ENCODE measurements around the gene GGCX.
"Not testable (repeated sequence)": the region's sequence is repeated elsewhere in the genome, so short reads cannot be mapped to it uniquely, and the experiment has no call there.

The GGCX gene

GRCh38 chr2:85560812-85561279, 447 bp downstream of the GGCX start:
- no peak for DNase-seq

- not testable (repeated sequence) for DNase-seq
Observed at GRCh38 chr2:85560403-85560726, 928 bp downstream of the GGCX start.

DNA sequence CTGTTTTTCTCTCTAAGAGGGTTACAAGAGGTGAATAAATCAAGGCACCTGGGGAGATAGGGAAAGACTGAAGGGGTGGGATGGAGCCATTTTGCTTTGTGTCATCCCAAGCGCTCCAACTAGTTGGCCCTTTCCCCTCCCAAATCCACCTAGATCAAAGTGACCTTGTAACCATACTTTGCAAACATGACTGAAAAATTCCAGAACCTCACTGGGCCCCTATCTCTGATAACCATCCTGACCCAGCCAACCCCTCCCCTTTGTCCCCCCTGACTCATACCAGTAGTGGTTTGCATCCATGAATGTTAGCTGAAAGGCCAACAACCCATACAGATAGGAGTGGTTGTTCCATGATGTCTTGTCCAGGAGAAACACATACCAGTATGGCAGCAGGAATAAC, 3.1 kb downstream of the GGCX start:
- DNase-seq: no peak

- no peak for DNase-seq
Observed at GRCh38 chr2:85557130-85557529, 4.2 kb downstream of the GGCX start.

DNA sequence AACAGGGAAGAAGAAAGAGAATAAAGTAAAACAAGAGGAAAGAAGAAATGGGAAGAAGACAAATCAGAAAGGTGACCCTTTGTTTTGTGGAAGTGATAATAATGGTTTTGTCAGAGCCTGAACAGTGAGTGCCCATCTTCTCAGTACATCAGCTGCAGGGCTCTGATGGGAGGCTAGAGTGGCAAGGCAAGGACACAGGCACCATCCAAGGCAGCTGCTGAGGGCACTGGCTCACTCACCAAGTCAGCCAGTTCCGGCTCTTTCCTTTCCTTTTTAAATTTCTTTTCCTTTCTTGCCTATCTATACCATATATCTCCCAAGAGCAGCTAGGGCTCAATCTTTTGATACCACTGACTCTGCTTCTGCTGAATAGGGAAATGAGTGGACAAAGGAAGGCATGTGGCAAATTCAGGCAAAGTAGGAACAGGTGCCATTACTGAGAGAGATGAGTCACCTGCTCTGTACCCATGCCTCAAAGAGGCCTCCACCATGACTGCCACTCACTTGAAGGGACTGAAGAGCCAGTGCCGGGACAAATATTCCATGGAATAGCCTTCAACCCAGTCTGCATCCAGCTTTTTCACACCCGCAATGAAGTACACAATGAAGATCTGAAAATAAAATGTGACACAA, 6.2 kb downstream of the GGCX start:
- no peak for DNase-seq

- no peak for DNase-seq
Observed at GRCh38 chr2:85553184-85553583, 8.1 kb downstream of the GGCX start.

GRCh38 chr2:85551698-85552678, 9.3 kb downstream of the GGCX start:
- peak; percentile 59 for DNase-seq

DNA sequence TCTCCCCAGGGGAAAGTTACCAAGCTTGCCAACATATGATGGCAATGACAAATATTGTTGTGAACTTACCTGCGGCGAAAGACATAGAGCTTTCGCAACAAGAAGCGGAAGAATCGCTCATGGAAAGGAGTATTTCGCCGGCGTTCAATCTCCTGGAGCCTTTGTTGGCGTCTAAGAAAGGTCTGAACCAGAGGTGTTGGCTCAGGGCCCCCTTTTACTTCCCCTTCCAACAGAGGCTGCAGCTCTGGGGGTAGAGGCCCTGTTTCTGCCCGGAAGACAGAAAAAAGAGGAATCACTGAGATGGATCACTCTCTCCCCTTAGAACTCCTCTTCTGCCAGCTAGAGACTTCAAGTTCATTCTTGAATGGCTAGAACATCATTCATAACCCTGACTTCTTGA, 10.8 kb downstream of the GGCX start:
- DNase-seq: no peak

DNA sequence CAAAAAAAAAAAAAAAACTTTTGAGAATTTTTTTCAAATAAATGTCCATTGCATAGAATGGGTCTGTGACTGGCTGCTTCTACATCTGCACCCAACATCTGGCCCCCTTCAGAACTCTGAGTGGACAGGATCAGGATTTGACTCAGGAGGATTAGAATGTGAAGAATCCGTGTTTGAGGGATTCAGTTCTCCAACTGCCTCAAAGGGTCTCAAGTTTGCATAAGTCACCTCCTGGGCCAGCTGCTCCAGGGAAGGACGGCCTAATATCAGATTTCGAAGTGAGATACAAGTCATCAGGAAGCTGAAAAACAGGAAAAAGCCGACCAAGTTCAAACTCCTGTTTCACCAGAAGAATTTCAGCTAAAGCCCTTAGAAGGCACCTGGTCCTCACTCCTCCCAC, 11.5 kb downstream of the GGCX start:
- DNase-seq: no peak

DNA sequence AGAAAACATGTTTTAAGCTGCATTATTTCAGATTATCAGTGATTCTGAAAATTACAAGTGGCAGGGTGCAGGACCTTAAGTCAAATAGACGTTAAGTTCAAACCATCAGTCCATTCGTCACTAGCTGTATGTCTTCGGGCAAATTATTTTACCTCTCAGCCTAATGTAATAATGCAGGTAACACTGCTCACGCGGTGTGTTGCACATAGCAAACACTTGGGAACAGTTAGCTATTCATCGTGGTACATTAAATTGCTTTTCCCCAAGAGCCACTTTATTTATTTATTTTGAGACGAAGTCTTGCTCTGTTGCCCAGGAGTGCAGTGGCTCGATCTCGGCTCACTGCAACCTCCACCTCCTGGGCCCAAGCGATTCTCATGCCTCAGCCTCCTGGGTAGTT, 12.2 kb downstream of the GGCX start:
- no peak for DNase-seq

DNA sequence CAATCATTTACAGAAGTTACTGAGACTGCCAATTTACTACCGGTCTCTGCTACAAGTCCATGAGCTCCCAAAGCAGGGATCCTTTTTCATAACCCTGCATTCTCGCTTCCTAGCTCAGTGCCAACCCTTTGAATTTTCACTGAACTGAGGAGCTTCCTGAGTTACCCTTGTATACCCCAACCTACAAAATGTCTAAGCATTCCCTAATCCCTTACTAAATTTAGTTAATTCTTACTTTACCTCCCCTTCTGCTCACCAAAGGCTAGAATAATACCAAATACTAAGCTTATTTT, 12.7 kb downstream of the GGCX start:
- DNase-seq: no peak

- DNase-seq: no peak
Observed at GRCh38 chr2:85547859-85548607, 13.3 kb downstream of the GGCX start.

- DNase-seq: no peak
Observed at GRCh38 chr2:85547089-85547858, 14.0 kb downstream of the GGCX start.

DNA sequence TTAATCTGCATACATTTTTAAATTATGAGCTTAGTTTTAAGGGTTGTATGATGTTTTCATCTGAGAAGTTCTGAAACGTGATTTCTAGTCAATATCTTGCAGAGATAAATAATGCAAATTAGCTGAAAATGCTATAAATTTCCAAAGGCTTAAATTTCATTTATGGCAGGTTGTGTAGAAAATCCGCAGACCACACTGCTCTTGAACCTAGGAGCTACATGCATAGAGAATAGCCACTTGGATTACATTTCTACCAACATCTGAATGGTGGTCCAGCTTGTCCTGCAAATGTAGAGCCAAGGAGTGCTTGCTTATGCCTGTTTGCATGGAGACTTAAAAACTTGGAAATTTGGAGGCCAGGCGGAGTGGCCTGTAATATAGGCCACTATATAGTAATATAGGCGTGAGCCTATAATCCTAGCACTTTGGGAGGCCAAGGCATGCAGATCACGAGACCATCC, 15.5 kb downstream of the GGCX start:
- no peak for DNase-seq

DNA sequence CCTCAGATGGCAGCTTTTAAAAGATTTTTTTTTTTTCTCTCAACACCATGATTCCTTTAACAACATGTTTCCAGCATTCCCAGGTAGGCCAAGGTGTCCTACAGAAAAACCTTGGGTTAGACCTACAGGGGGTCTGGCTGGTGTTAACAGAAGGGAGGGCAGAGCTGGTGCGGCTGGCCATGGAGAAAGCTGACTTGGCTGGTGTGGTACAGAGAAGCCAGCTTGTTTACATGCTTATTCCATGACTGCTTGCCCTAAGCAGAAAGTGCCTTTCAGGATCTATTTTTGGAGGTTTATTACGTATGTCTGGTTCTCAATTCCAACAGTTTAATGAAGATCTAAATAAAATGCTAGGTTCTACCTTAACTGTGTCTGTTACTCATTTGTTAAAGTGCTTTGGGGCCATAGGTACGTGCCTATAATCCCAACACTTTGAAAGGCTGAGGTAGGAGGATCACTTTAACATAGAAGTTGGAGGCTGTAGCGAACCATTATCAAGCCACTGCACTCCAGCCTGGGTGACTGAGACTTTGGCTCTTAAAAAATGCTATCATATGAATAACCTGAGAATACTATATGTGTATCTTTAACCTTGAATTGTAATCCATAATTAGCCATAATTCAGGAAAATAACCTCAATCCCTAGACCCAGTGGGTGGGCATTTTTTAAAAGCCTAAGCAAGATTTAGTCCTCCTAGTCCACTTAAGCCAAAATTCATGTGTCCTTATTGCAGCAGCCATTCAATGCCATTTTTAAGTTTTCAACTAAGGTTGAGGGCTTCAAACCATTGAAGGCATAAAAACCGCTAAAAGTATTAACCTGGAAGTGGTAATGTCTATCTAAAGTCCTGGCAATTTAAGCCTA, 16.1 kb downstream of the GGCX start:
- DNase-seq: not testable (repeated sequence)

- not testable (repeated sequence) for DNase-seq
Observed at GRCh38 chr2:85544254-85544691, 17.0 kb downstream of the GGCX start.

GRCh38 chr2:85542777-85543176, 18.5 kb downstream of the GGCX start:
- no peak for DNase-seq

DNA sequence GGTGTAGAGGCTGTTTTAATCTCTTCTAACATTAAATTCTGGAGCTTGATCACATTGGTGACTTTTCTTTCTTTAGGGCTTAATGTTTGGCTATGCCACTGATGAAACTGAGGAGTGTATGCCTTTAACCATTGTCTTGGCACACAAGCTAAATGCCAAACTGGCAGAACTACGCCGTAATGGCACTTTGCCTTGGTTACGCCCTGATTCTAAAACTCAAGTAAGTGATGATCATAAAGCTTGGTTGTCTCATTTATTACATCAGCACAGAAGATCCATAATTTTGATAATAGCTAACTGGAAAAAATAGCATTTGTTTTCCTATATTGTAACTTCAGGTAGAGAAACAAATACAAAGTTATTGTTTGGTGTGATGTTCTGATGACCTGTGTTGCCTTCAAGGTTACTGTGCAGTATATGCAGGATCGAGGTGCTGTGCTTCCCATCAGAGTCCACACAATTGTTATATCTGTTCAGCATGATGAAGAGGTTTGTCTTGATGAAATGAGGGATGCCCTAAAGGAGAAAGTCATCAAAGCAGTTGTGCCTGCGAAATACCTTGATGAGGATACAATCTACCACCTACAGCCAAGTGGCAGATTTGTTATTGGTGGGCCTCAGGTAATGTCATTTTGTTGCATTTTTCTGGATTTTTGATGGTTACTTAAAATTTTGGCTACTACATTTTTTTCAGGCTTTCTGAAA, 19.4 kb downstream of the GGCX start:
- DNase-seq: no peak

GRCh38 chr2:85541262-85541661, 20.0 kb downstream of the GGCX start:
- no peak for DNase-seq

DNA sequence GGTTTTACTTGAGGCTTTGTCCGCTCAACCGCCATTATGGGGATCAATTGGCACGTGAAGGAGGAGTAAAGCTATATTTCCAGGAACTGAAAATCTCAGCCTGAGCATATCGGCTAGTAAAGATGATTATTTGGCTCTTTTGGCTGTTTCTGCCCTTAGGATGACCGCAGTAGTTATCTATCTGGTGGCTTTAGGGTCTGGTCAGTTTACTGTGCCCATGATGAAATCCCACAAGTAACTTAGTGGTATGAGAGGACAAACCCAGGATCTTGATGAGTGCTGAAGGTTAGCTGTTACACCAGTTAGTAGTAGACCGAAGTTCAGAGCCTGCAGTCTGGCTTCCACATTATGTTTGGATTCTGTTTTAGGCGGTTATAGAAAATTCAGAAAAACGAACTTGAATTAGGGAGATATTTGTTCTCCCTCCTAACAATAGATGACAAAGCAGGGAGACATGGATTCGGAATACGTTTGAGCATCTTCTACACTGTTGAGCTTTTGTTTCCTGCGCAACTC, 21.1 kb downstream of the GGCX start:
- DNase-seq: no peak

Data from COR-L47 (cell line).